ENCODE measurements around the gene BCORL1. TPM values are rescaled to one million over a fixed set of nuclear protein-coding genes. Genes with fewer than 3 reads are reported as not detected.

Gene BCORL1
- total RNA-seq, 1 donor from 2014 or later = 24.0 TPM

GRCh38 chrX:129934952-129935351 is 47.5 kb upstream of the BCORL1 start:
- Mint-ChIP-seq H3K4me1 (ENCODE audit: unreplicated experiment) (no peaks in the 10 kb centered on the region), H3K36me3 (no peaks in the 10 kb centered on the region), H3K9me3 (no peaks in the 10 kb centered on the region), H3K27me3 (peaks cover 43% of the 10 kb centered on the region), H3K4me3 (no peak overlapping the region), H3K27ac (no peak overlapping the region)
- no peak for TF ChIP-seq CTCF (conservative IDR thresholded peaks at IDR 0.05)
- DNase-seq (ENCODE audit: extremely low spot score, unreplicated experiment) = no peak

- Mint-ChIP-seq H3K4me1 (ENCODE audit: unreplicated experiment) (no peaks in the 10 kb centered on the region), H3K36me3 (no peaks in the 10 kb centered on the region), H3K9me3 (no peaks in the 10 kb centered on the region), H3K27ac (no peak overlapping the region), H3K27me3 (peaks cover 46% of the 10 kb centered on the region), H3K4me3 (no peak overlapping the region)
- no peak for DNase-seq (ENCODE audit: extremely low spot score, unreplicated experiment)
- TF ChIP-seq CTCF (conservative IDR thresholded peaks at IDR 0.05) = no peak
Observed at GRCh38 chrX:129938081-129938480, 44.4 kb upstream of the BCORL1 start.

GRCh38 chrX:129939986-129940385 is 42.4 kb upstream of the BCORL1 start:
- Mint-ChIP-seq H3K27me3 (peaks cover 28% of the 10 kb centered on the region), H3K4me1 (ENCODE audit: unreplicated experiment) (no peaks in the 10 kb centered on the region), H3K36me3 (no peaks in the 10 kb centered on the region), H3K9me3 (no peaks in the 10 kb centered on the region), H3K4me3 (no peak overlapping the region), H3K27ac (no peak overlapping the region)
- TF ChIP-seq CTCF (conservative IDR thresholded peaks at IDR 0.05) = no peak
- no peak for DNase-seq (ENCODE audit: extremely low spot score, unreplicated experiment)

GRCh38 chrX:129940721-129941120 is 41.7 kb upstream of the BCORL1 start:
- no peak for TF ChIP-seq CTCF (conservative IDR thresholded peaks at IDR 0.05)
- H3K9me3 Mint-ChIP-seq = no peaks in the 10 kb centered on the region
- H3K27ac Mint-ChIP-seq = no peak overlapping the region
- peaks cover 24% of the 10 kb centered on the region for H3K27me3 Mint-ChIP-seq
- no peak for DNase-seq (ENCODE audit: extremely low spot score, unreplicated experiment)
- no peak overlapping the region for H3K4me3 Mint-ChIP-seq
- H3K36me3 Mint-ChIP-seq = no peaks in the 10 kb centered on the region
- no peaks in the 10 kb centered on the region for H3K4me1 Mint-ChIP-seq (ENCODE audit: unreplicated experiment)

- DNase-seq (ENCODE audit: extremely low spot score, unreplicated experiment) = no peak
- Mint-ChIP-seq H3K4me3 (no peak overlapping the region), H3K9me3 (no peaks in the 10 kb centered on the region), H3K27ac (no peak overlapping the region), H3K4me1 (ENCODE audit: unreplicated experiment) (no peaks in the 10 kb centered on the region), H3K27me3 (peaks cover 4% of the 10 kb centered on the region), H3K36me3 (no peaks in the 10 kb centered on the region)
- TF ChIP-seq CTCF (conservative IDR thresholded peaks at IDR 0.05) = no peak
Observed at GRCh38 chrX:129945131-129945530, 37.3 kb upstream of the BCORL1 start.

GRCh38 chrX:129953334-129953648 is 29.1 kb upstream of the BCORL1 start:
- Mint-ChIP-seq H3K4me3 (peak overlapping the region; percentile 68), H3K4me1 (ENCODE audit: unreplicated experiment) (no peaks in the 10 kb centered on the region), H3K27ac (no peak overlapping the region), H3K27me3 (peaks cover 24% of the 10 kb centered on the region), H3K9me3 (peaks cover 4% of the 10 kb centered on the region), H3K36me3 (no peaks in the 10 kb centered on the region)
- no peak for DNase-seq (ENCODE audit: extremely low spot score, unreplicated experiment)
- no peak for TF ChIP-seq CTCF (conservative IDR thresholded peaks at IDR 0.05)

Data from type B pancreatic cell (in vitro differentiated cells).